ENCODE results near the gene EIF6.
"Not testable (repeated sequence)": the region's sequence is repeated elsewhere in the genome, so short reads cannot be mapped to it uniquely, and the experiment has no call there.

Gene EIF6

GRCh38 chr20:35277531-35278395 is 6.8 kb downstream of the EIF6 start, which contains the start of gene MMP24OS:
MMP24OS (minus strand) TSS chr20:35278122; CDS start chr20:35277929, 193 bp downstream.
- DNase-seq = peak; percentile 87

- DNase-seq = no peak
Observed at GRCh38 chr20:35277127-35277526, 7.4 kb downstream of the EIF6 start.

GRCh38 chr20:35276408-35276807 is 8.2 kb downstream of the EIF6 start:
- no peak for DNase-seq

- no peak for DNase-seq
Observed at GRCh38 chr20:35275741-35276251, 8.8 kb downstream of the EIF6 start.

GRCh38 chr20:35274172-35275092 is 10.1 kb downstream of the EIF6 start:
- DNase-seq = no peak

- peak; percentile 55 for DNase-seq
Observed at GRCh38 chr20:35273449-35274171, 11.0 kb downstream of the EIF6 start.

GRCh38 chr20:35271904-35272303 is 12.7 kb downstream of the EIF6 start:
- DNase-seq = no peak

GRCh38 chr20:35271073-35271882 is 13.3 kb downstream of the EIF6 start:
- DNase-seq = no peak

- no peak for DNase-seq
Observed at GRCh38 chr20:35270021-35270902, 14.3 kb downstream of the EIF6 start.

GRCh38 chr20:35269055-35269781 is 15.4 kb downstream of the EIF6 start:
- DNase-seq = peak; percentile 40

GRCh38 chr20:35267092-35267491 is 17.5 kb downstream of the EIF6 start:
- DNase-seq = no peak

GRCh38 chr20:35264755-35265154 is 19.8 kb downstream of the EIF6 start:
- no peak for DNase-seq

- DNase-seq = no peak
Observed at GRCh38 chr20:35263532-35264341, 20.8 kb downstream of the EIF6 start.

GRCh38 chr20:35262731-35263531 is 21.6 kb downstream of the EIF6 start:
- DNase-seq = not testable (repeated sequence)

GRCh38 chr20:35262321-35262720 is 22.3 kb downstream of the EIF6 start:
- not testable (repeated sequence) for DNase-seq

GRCh38 chr20:35260426-35260825 is 24.1 kb downstream of the EIF6 start:
- no peak for DNase-seq

GRCh38 chr20:35257175-35257909 is 27.2 kb downstream of the EIF6 start:
- no peak for DNase-seq

Measured in midbrain (tissue), 1 donor.